ENCODE data around the gene UAP1L1. TPM values are rescaled to one million over a fixed set of nuclear protein-coding genes. Genes with fewer than 3 reads are reported as not detected.

The UAP1L1 gene
- total RNA-seq, 1 experiment from 2014 or later, result 6.6 TPM

- Histone ChIP-seq H2BK20ac (ENCODE audit: low read depth, low read length, poor library complexity, severe bottlenecking) (no peak overlapping the region), H2AK5ac (ENCODE audit: insufficient read length, low read length) (no peak overlapping the region), H4K5ac (ENCODE audit: insufficient read length, low read depth, low read length) (no peak overlapping the region), H4K20me1 (ENCODE audit: control insufficient read depth, insufficient read depth, insufficient read length) (no peaks in the 10 kb centered on the region), H3K9me3 (ENCODE audit: control insufficient read depth, low read depth, low read length) (no peaks in the 10 kb centered on the region), H2BK12ac (ENCODE audit: insufficient read length, low read depth, low read length) (no peak overlapping the region), H2BK120ac (ENCODE audit: low read depth, low read length, poor library complexity, severe bottlenecking) (no peak overlapping the region), H2BK15ac (ENCODE audit: low read depth, low read length) (no peak overlapping the region), H3K79me1 (ENCODE audit: insufficient read depth, low read depth, low read length, poor library complexity, severe bottlenecking) (no peaks in the 10 kb centered on the region), H3T11ph (ENCODE audit: low read length) (no peak overlapping the region), H3K18ac (ENCODE audit: insufficient read length, low read depth, low read length) (no peak overlapping the region), H4K8ac (replicated peaks; ENCODE audit: insufficient read length, low read depth, low read length) (no peak overlapping the region), H3K4me1 (ENCODE audit: insufficient read depth, low read length) (no peaks in the 10 kb centered on the region), H3K27ac (ENCODE audit: insufficient read length, low read depth, low read length) (no peak overlapping the region), H3K56ac (ENCODE audit: insufficient read length, low read depth, low read length) (no peak overlapping the region), H3K9ac (ENCODE audit: extremely low read depth, insufficient read length, low read length) (no peak overlapping the region), H3K23me2 (ENCODE audit: insufficient read length, low read depth, low read length, poor library complexity, severe bottlenecking) (no peaks in the 10 kb centered on the region), H2AFZ (ENCODE audit: low read length) (no peak overlapping the region), H3K23ac (ENCODE audit: insufficient read length, low read depth, low read length) (no peak overlapping the region), H3K4me2 (ENCODE audit: insufficient read depth, insufficient read length, low read length) (no peak overlapping the region), H3K14ac (ENCODE audit: insufficient read depth, low read length) (no peak overlapping the region), H4K91ac (ENCODE audit: insufficient read length, low read depth, low read length) (no peak overlapping the region), H3K79me2 (ENCODE audit: insufficient read depth, low read length) (peaks cover under 1% of the 10 kb centered on the region; the same call in 1 of the 2 replicates), H2BK5ac (ENCODE audit: insufficient read length, low read length) (no peak overlapping the region), H3K27me3 (ENCODE audit: insufficient read depth, low read length) (no peaks in the 10 kb centered on the region), H3K4ac (ENCODE audit: low read depth, low read length) (no peak overlapping the region)
- no CpG with 5 or more reads among the region's 32 CpGs for WGBS (ENCODE audit: extremely low coverage, insufficient read length, low lambda C conversion rate)
- Mint-ChIP-seq H3K36me3 (ENCODE audit: insufficient read depth in 1 of 3, low read depth in 3 of 3) (peaks cover 0 to 14% (median 5%) of the 10 kb centered on the region in 3 experiments; a peak in 5 of 7 replicates), H3K9me3 (no peaks in the 10 kb centered on the region), H3K27ac (no peak overlapping the region), H3K4me3 (no peak overlapping the region), H3K4me1 (peaks cover 1 to 2% of the 10 kb centered on the region in 2 experiments), H3K27me3 (ENCODE audit: low read depth) (peaks cover 5% of the 10 kb centered on the region)
- DNase-seq, result no peak
- TF ChIP-seq, protein P1, sequence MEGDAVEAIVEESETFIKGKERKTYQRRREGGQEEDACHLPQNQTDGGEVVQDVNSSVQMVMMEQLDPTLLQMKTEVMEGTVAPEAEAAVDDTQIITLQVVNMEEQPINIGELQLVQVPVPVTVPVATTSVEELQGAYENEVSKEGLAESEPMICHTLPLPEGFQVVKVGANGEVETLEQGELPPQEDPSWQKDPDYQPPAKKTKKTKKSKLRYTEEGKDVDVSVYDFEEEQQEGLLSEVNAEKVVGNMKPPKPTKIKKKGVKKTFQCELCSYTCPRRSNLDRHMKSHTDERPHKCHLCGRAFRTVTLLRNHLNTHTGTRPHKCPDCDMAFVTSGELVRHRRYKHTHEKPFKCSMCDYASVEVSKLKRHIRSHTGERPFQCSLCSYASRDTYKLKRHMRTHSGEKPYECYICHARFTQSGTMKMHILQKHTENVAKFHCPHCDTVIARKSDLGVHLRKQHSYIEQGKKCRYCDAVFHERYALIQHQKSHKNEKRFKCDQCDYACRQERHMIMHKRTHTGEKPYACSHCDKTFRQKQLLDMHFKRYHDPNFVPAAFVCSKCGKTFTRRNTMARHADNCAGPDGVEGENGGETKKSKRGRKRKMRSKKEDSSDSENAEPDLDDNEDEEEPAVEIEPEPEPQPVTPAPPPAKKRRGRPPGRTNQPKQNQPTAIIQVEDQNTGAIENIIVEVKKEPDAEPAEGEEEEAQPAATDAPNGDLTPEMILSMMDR (conservative IDR thresholded peaks at IDR 0.05), result no peak
Observed at GRCh38 chr9:137039611-137040366, 37.5 kb upstream of the UAP1L1 start.

Data from H9 (cell line).